DND-41 (cell line): Measurements from ENCODE around the gene NDUFA8.

Experiments
- ATAC-seq: fragments of 200-7000 bp; cut with Tn5 transposase; 3 replicates; pipeline ENCODE4 v1.9.1; 2021; ENCODE audit warnings: low read depth; ENCODE audit not compliant: insufficient read depth
- DNase-seq: peaks from one replicate; pipeline ENCODE4 v3.0.0-alpha.2; 2020
- H2AFZ ChIP-seq: 2 replicates; pipeline ENCODE4 v1.6.0; 2012; ENCODE audit warnings: low read depth, low read length
- H3K27ac ChIP-seq: 2 replicates; pipeline ENCODE4 v1.5.1; 2012; ENCODE audit warnings: low read length, inconsistent platforms
- H3K27me3 ChIP-seq: fragments of 200-600 bp; sonication (generic); 2 replicates; pipeline ENCODE4 v1.6.0; 2012; ENCODE audit warnings: low read length, mild to moderate bottlenecking, inconsistent platforms; ENCODE audit not compliant: insufficient read depth, poor library complexity
- H3K36me3 ChIP-seq: 2 replicates; pipeline ENCODE4 v1.5.1; 2012; ENCODE audit warnings: low read length, inconsistent platforms; ENCODE audit not compliant: insufficient read depth
- H3K4me1 ChIP-seq: 2 replicates; pipeline ENCODE4 v1.5.1; 2012; ENCODE audit warnings: mild to moderate bottlenecking, low read length; ENCODE audit not compliant: insufficient read depth
- H3K4me2 ChIP-seq: 2 replicates; pipeline ENCODE4 v1.6.0; 2012; ENCODE audit warnings: mild to moderate bottlenecking, moderate library complexity, low read length, inconsistent platforms; ENCODE audit not compliant: insufficient read depth
- H3K4me3 ChIP-seq, 2 experiments: fragments of 200-600 bp in 1 of 2; shearing (Covaris generic) in 1 of 2; 2 replicates each; pipeline ENCODE4 v1.5.1; 2012 to 2016; ENCODE audit warnings: inconsistent platforms in 2 of 2, low read length in 2 of 2, mild to moderate bottlenecking in 2 of 2, low read depth in 1 of 2, moderate library complexity in 1 of 2
- H3K79me2 ChIP-seq: 2 replicates; pipeline ENCODE4 v1.6.0; 2012; ENCODE audit warnings: low read length, inconsistent platforms; ENCODE audit not compliant: insufficient read depth
- H3K9ac ChIP-seq: 2 replicates; pipeline ENCODE4 v1.6.0; 2012; ENCODE audit warnings: low read depth, mild to moderate bottlenecking, inconsistent platforms, low read length, moderate library complexity
- H3K9me3 ChIP-seq: 2 replicates; pipeline ENCODE4 v1.5.1; 2012; ENCODE audit warnings: low read length, moderate library complexity, mild to moderate bottlenecking, inconsistent platforms; ENCODE audit not compliant: insufficient read depth, severe bottlenecking
- H4K20me1 ChIP-seq: 2 replicates; pipeline ENCODE4 v1.6.0; 2012; ENCODE audit warnings: low read length; ENCODE audit not compliant: insufficient read depth
- EZH2 ChIP-seq: IDR thresholded peaks from 3 replicates; pipeline ENCODE4 v1.6.1; 2012; ENCODE audit warnings: borderline replicate concordance, low read depth, mild to moderate bottlenecking, moderate library complexity, low read length, inconsistent platforms; ENCODE audit not compliant: severe bottlenecking
- TF ChIP-seq, protein P1 (sequence below): IDR thresholded peaks from 2 replicates; pipeline ENCODE4 v1.5.1; 2012; ENCODE audit warnings: borderline replicate concordance, low read length, moderate library complexity, mild to moderate bottlenecking; ENCODE audit not compliant: poor library complexity, severe bottlenecking; ENCODE audit errors: extremely low read depth

Gene NDUFA8

DNA sequence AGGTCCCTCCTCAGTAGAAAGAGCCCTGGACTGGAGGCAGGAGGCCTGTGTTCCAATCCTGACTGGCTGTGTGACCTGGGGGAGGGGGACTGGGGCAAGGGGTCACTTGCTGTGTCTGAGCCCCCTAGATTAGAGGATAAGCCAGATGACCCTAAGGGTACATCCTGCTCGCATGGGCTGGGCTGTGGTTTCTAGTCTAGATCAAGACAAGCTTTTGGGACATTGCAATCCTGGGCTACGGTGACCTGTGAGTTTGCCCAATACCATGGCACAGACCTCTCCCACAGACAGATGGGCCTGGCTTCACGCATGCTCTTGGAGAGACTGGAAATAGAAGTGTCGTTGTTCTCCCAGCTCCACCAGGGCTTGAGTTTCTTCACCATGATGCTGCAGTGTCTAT, 27.0 kb downstream of the NDUFA8 start:
- no peaks in the 10 kb centered on the region for H3K4me1 ChIP-seq
- ATAC-seq (no peak), DNase-seq (no peak)
- no peak overlapping the region for H3K9ac ChIP-seq
- H3K9me3 ChIP-seq, result no peaks in the 10 kb centered on the region
- no peak overlapping the region for H2AFZ ChIP-seq
- TF ChIP-seq, protein P1, sequence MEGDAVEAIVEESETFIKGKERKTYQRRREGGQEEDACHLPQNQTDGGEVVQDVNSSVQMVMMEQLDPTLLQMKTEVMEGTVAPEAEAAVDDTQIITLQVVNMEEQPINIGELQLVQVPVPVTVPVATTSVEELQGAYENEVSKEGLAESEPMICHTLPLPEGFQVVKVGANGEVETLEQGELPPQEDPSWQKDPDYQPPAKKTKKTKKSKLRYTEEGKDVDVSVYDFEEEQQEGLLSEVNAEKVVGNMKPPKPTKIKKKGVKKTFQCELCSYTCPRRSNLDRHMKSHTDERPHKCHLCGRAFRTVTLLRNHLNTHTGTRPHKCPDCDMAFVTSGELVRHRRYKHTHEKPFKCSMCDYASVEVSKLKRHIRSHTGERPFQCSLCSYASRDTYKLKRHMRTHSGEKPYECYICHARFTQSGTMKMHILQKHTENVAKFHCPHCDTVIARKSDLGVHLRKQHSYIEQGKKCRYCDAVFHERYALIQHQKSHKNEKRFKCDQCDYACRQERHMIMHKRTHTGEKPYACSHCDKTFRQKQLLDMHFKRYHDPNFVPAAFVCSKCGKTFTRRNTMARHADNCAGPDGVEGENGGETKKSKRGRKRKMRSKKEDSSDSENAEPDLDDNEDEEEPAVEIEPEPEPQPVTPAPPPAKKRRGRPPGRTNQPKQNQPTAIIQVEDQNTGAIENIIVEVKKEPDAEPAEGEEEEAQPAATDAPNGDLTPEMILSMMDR, result no peak
- no peak for TF ChIP-seq EZH2
- H3K27ac ChIP-seq, result no peak overlapping the region
- no peaks in the 10 kb centered on the region for H3K36me3 ChIP-seq
- no peaks in the 10 kb centered on the region for H3K79me2 ChIP-seq
- no peaks in the 10 kb centered on the region for H4K20me1 ChIP-seq
- H3K27me3 ChIP-seq, result no peaks in the 10 kb centered on the region
- no peak overlapping the region for H3K4me2 ChIP-seq
- H3K4me3 ChIP-seq, result no peak overlapping the region

DNA sequence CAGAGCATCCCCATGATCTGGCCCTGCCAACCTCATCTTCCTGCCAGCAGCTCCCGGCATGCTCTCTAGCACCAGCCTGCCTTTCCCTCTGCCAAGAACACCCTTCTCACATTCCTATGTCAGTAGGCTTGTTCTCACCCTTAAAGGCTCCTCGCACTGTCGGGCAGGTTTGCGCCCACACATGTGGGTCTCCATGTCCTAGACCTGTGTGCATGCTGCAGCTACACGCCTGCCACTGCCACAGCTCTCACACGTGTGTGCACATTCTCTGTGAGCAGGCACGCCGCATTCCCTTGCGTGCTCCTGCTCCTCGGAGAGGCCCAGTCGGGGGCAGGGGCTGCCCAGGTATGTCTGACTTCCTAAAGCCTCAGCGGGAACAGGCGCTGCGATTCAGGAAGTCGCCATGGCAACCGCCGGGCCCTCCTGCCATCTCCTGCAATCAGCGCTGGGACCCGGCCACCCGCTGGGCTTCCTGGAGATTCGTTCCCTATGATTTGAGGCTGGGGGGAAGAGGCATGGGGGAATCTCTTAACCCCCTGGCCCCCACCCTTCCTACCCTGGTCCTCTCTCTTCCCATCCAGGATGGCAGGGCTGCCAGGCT, 28.1 kb downstream of the NDUFA8 start:
- no peaks in the 10 kb centered on the region for H3K9me3 ChIP-seq
- DNase-seq (no peak), ATAC-seq (no peak)
- no peak for TF ChIP-seq EZH2
- TF ChIP-seq, protein P1, result no peak
- H3K4me3 ChIP-seq, result no peak overlapping the region
- H3K36me3 ChIP-seq, result no peaks in the 10 kb centered on the region
- H3K4me2 ChIP-seq, result no peak overlapping the region
- no peak overlapping the region for H3K27ac ChIP-seq
- H3K27me3 ChIP-seq, result no peaks in the 10 kb centered on the region
- no peaks in the 10 kb centered on the region for H4K20me1 ChIP-seq
- no peaks in the 10 kb centered on the region for H3K4me1 ChIP-seq
- H2AFZ ChIP-seq, result no peak overlapping the region
- no peak overlapping the region for H3K9ac ChIP-seq
- H3K79me2 ChIP-seq, result no peaks in the 10 kb centered on the region

DNA sequence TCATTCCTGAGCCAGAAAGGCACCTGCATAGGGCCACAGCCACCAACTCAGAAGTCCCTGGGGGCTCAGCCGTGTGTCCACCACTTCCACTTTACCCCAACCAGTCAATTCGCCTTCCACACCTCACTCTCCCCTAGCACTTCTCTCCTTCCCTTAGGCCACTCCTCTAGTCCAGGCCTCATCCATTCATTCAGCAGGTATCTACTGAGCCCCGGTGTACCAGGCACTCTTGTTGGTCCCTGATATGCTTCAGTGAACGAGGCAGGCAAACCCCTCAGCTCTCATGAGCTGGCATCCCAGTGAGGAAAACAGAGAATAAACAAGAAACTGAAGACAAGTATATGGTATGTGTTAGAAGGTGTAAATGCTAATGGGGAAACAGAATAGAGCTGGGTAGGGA, 28.7 kb downstream of the NDUFA8 start:
- ATAC-seq (no peak), DNase-seq (no peak)
- H3K27me3 ChIP-seq, result no peaks in the 10 kb centered on the region
- no peak overlapping the region for H3K4me2 ChIP-seq
- H3K79me2 ChIP-seq, result no peaks in the 10 kb centered on the region
- H3K9me3 ChIP-seq, result no peaks in the 10 kb centered on the region
- H4K20me1 ChIP-seq, result no peaks in the 10 kb centered on the region
- H3K4me1 ChIP-seq, result no peaks in the 10 kb centered on the region
- H3K9ac ChIP-seq, result no peak overlapping the region
- H3K36me3 ChIP-seq, result no peaks in the 10 kb centered on the region
- TF ChIP-seq, protein P1, result no peak
- no peak for TF ChIP-seq EZH2
- H2AFZ ChIP-seq, result no peak overlapping the region
- H3K27ac ChIP-seq, result no peak overlapping the region
- H3K4me3 ChIP-seq, result no peak overlapping the region

DNA sequence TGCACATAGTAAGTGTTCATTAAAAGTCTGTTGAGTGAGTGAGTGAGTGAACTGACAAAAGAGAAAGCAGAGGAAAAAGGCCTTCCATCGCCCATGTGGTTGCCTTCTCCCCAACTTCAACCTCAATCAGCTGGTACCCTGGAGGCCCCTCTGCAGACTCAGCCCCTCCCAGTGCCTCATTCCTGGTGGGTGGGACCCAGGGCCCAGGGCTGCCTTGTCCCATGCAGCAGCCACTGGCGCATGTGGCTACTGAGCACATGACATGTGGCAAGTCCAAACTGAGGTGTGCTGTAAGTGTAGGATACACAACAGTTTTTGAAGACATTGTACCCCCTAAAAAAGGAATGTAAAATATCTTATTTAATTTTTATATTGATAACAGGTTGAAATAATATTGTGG, 29.6 kb downstream of the NDUFA8 start:
- no peaks in the 10 kb centered on the region for H3K79me2 ChIP-seq
- H3K9ac ChIP-seq, result no peak overlapping the region
- TF ChIP-seq, protein P1, result no peak
- no peak for TF ChIP-seq EZH2
- no peak overlapping the region for H3K27ac ChIP-seq
- no peak overlapping the region for H3K4me2 ChIP-seq
- no peaks in the 10 kb centered on the region for H3K36me3 ChIP-seq
- DNase-seq (no peak), ATAC-seq (no peak)
- H2AFZ ChIP-seq, result no peak overlapping the region
- H4K20me1 ChIP-seq, result no peaks in the 10 kb centered on the region; the same call in 1 of the 2 replicates
- no peaks in the 10 kb centered on the region for H3K9me3 ChIP-seq
- no peak overlapping the region for H3K4me3 ChIP-seq
- no peaks in the 10 kb centered on the region for H3K27me3 ChIP-seq
- no peaks in the 10 kb centered on the region for H3K4me1 ChIP-seq
